ENCODE measurements around the gene EMP1. TPM values are rescaled to one million over a fixed set of nuclear protein-coding genes. Genes with fewer than 3 reads are reported as not detected.

Gene EMP1
- total RNA-seq, 1 experiment from 2014 or later = 18.6 TPM

DNA sequence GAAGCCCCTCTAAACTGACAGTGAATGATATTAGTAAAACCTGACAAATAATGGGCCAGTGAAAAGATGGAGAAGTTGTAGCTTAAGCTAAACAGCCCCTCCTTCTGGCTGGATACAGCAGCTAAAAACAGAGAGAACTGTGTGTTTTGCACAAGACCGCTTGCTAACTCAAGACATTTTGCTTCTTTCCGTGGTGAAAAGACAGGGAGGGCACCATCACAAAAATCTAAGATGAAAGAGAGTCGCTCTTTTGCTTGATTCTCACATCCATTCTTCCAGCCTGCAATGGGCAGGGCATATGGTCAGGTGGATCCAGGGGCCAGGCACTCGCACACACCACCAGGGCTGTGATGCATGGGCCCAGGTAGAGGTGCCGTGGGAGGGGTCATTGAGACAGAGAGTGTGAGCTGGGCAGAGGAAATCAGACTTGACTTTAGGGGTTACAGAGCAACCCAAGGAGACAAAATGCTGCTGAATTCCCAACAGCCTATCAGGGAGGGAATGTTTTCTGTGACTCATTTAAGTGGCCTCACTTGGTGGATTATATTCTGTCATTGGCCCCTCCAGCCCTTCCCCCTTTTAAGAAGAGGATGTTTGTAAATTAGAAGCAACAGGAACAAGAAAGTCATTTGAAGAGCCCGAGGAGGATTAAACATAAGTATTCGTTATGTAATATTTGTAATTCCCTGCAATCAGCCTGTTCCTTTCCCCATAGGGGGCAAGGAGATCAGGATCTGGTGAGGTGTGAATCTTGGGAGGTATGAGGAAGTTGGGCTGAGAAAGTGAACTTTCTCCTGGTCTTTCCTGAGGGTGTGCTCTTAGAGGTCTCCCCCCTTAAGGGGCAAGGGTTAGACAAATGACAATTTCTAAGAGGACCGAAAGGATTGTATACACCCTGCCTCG lies 12.3 kb downstream of the EMP1 start:
- BruUV-seq (replicated peaks) = no TSS peak
- no peaks in the 10 kb centered on the region for H3K27me3 ChIP-seq (ENCODE audit: control insufficient read depth, insufficient read depth, low read length)
- POLR2A ChIA-PET = interaction anchor here (0.7 kb wide), 1 partner anchor 115 kb away, joined by 3 read pairs; no protein-coding TSS in a partner anchor
- H3K9me3 ChIP-seq (ENCODE audit: control insufficient read depth, insufficient read depth, low read depth, low read length) = no peaks in the 10 kb centered on the region
- intact Hi-C loops (cut with micrococcal nuclease; ENCODE audit: unreplicated experiment) (no loop called here), in situ Hi-C loops (cut with HindIII; ENCODE audit: low pct_unique_long_range_greater_than_20kb, low sequenced_read_pairs) (no loop called here)
- no peak for ATAC-seq
- TF ChIP-seq REST (IDR thresholded peaks at IDR 0.05; ENCODE audit: insufficient read depth in 1 of 2, low read depth in 2 of 2, low read length in 1 of 2) (no peak), TCF7L2 (IDR thresholded peaks at IDR 0.05; ENCODE audit: low read depth, low read length) (no peak), SIN3A (IDR thresholded peaks at IDR 0.05; ENCODE audit: borderline replicate concordance, insufficient read depth, low read depth, low read length) (no peak)
- TF ChIP-seq, protein P1, sequence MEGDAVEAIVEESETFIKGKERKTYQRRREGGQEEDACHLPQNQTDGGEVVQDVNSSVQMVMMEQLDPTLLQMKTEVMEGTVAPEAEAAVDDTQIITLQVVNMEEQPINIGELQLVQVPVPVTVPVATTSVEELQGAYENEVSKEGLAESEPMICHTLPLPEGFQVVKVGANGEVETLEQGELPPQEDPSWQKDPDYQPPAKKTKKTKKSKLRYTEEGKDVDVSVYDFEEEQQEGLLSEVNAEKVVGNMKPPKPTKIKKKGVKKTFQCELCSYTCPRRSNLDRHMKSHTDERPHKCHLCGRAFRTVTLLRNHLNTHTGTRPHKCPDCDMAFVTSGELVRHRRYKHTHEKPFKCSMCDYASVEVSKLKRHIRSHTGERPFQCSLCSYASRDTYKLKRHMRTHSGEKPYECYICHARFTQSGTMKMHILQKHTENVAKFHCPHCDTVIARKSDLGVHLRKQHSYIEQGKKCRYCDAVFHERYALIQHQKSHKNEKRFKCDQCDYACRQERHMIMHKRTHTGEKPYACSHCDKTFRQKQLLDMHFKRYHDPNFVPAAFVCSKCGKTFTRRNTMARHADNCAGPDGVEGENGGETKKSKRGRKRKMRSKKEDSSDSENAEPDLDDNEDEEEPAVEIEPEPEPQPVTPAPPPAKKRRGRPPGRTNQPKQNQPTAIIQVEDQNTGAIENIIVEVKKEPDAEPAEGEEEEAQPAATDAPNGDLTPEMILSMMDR (IDR thresholded peaks at IDR 0.05) = peak; percentile 70
- no peaks in the 10 kb centered on the region for H3K36me3 ChIP-seq (ENCODE audit: control insufficient read depth, insufficient read depth, low read length)
- H3K27ac ChIP-seq (ENCODE audit: low read length) = peak overlapping the region; percentile 44; the same call in 1 of the 2 replicates
- H3K4me1 ChIP-seq (ENCODE audit: control insufficient read depth, insufficient read depth, low read length) = peaks cover 31% of the 10 kb centered on the region
- no peak for DNase-seq (ENCODE audit: low read depth, low spot score)
- CTCF ChIA-PET = no interaction called here
- H3K4me3 ChIP-seq (ENCODE audit: low read depth in 2 of 2, low read length in 2 of 2) = no peak overlapping the region

- intact Hi-C loops (cut with micrococcal nuclease; ENCODE audit: unreplicated experiment) (loop anchor here (2.0 to 5.0 kb wide), 3 partner anchors 111 to 287 kb away; no protein-coding TSS in a partner anchor), in situ Hi-C loops (cut with HindIII; ENCODE audit: low pct_unique_long_range_greater_than_20kb, low sequenced_read_pairs) (no loop called here)
- BruUV-seq (replicated peaks) = no TSS peak
- H3K4me3 ChIP-seq (ENCODE audit: low read depth in 2 of 2, low read length in 2 of 2) = no peak overlapping the region
- H3K4me1 ChIP-seq (ENCODE audit: control insufficient read depth, insufficient read depth, low read length) = peaks cover 23% of the 10 kb centered on the region
- no peaks in the 10 kb centered on the region for H3K27me3 ChIP-seq (ENCODE audit: control insufficient read depth, insufficient read depth, low read length)
- TF ChIP-seq SIN3A (IDR thresholded peaks at IDR 0.05; ENCODE audit: borderline replicate concordance, insufficient read depth, low read depth, low read length) (no peak), TCF7L2 (IDR thresholded peaks at IDR 0.05; ENCODE audit: low read depth, low read length) (no peak), REST (IDR thresholded peaks at IDR 0.05; ENCODE audit: insufficient read depth in 1 of 2, low read depth in 2 of 2, low read length in 1 of 2) (no peak), POLR2AphosphoS5 (IDR thresholded peaks at IDR 0.05; ENCODE audit: low read depth, low read length) (no peak)
- TF ChIP-seq, protein P1 (IDR thresholded peaks at IDR 0.05) = no peak
- H3K27ac ChIP-seq (ENCODE audit: low read length) = peak overlapping the region; percentile 44
- H3K9me3 ChIP-seq (ENCODE audit: control insufficient read depth, insufficient read depth, low read depth, low read length) = no peaks in the 10 kb centered on the region
- ChIA-PET POLR2A (no interaction called here), CTCF (no interaction called here)
- no peak for DNase-seq (ENCODE audit: low read depth, low spot score)
- no peak for ATAC-seq
- H3K36me3 ChIP-seq (ENCODE audit: control insufficient read depth, insufficient read depth, low read length) = no peaks in the 10 kb centered on the region
Observed at GRCh38 chr12:13209436-13210235, 13.1 kb downstream of the EMP1 start.
